K562 (cell line): ENCODE measurements around the gene APOBEC3G.

Source experiments
- BCL6 ChIP-seq: fragments of 250-450 bp; sonication (Bioruptor Pico); IDR thresholded peaks from 2 replicates; pipeline ENCODE4 v1.4.0; 2020
- MAFK ChIP-seq: IDR thresholded peaks from 2 replicates; pipeline ENCODE4 v1.6.1; 2011; ENCODE audit warnings: low read length, improper control_type of control experiment
- POLR2A ChIP-seq: fragments of 450-650 bp; conservative IDR thresholded peaks from 2 replicates; pipeline ENCODE4 v1.6.1; 2016
- RAD21 ChIP-seq, 2 experiments: fragments of 250-450 bp in 1 of 2; fragments of 450-650 bp in 1 of 2; sonication (Bioruptor Pico) in 1 of 2; formaldehyde crosslinking in 1 of 2; IDR thresholded peaks in 1 of 2; conservative IDR thresholded peaks in 1 of 2; 2 replicates each; pipeline versions ENCODE4 v1.4.0 to v1.8.0; 2020 to 2022; ENCODE audit warnings: mild to moderate bottlenecking in 2 of 2, moderate library complexity in 1 of 2
- ZNF12 ChIP-seq: sonication (generic); formaldehyde crosslinking; IDR thresholded peaks from 2 replicates; pipeline ENCODE4 v1.4.0; 2020; ENCODE audit warnings: mild to moderate bottlenecking, missing genetic modification reagents
- ZNF507 ChIP-seq: conservative IDR thresholded peaks from 2 replicates; pipeline ENCODE4 v1.6.1; 2017; ENCODE audit warnings: missing genetic modification characterization, missing compliant biosample characterization
- TF ChIP-seq, protein P1 (sequence below): fragments of 250-450 bp; sonication (Bioruptor Pico); IDR thresholded peaks from 2 replicates; pipeline ENCODE4 v1.4.0; 2020; ENCODE audit warnings: mild to moderate bottlenecking
- TF ChIP-seq, protein P2 (sequence below), 3 experiments: IDR thresholded peaks in 2 of 3; conservative IDR thresholded peaks in 1 of 3; 2 replicates each; pipeline ENCODE4 v1.5.1; 2011 to 2012; ENCODE audit warnings: low read length in 3 of 3, mild to moderate bottlenecking in 3 of 3, control low read depth in 2 of 3, improper control_type of control experiment in 1 of 3, inconsistent platforms in 1 of 3, low read depth in 1 of 3, mixed read lengths in 1 of 3, moderate library complexity in 1 of 3; ENCODE audit not compliant: insufficient read depth in 2 of 3

DNA sequence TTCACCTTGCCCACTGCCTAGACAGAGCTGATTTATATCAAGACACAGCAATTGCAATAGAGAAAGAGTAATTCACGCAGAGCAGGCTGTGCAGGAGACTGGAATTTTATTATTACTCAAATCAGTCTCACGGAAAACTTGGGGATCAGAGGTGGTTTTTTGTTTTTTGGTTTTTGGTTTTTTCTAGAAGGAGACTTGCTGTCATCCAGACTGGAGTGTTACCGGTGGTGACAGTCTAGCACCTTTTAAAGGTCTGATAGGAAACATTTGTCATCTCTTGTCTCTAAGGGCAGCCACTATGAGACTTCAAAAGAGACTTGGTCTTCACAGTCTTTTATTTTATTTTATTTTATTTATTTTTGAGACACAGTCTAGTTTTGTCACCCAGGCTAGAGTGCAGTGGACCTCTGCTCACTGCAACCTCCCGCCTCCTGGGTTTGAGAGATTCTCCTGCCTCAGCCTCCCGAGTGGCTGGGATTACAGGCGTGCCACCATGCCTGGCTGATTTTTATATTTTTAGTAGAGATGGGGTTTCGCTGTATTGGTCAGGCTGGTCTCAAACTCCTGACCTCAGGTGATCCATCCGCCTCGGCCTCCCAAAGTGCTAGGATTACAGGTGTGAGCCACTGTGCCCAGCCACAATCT, 39.0 kb downstream of the APOBEC3G start:
- TF ChIP-seq ZNF507 (tag), result no peak
- TF ChIP-seq, protein P1, sequence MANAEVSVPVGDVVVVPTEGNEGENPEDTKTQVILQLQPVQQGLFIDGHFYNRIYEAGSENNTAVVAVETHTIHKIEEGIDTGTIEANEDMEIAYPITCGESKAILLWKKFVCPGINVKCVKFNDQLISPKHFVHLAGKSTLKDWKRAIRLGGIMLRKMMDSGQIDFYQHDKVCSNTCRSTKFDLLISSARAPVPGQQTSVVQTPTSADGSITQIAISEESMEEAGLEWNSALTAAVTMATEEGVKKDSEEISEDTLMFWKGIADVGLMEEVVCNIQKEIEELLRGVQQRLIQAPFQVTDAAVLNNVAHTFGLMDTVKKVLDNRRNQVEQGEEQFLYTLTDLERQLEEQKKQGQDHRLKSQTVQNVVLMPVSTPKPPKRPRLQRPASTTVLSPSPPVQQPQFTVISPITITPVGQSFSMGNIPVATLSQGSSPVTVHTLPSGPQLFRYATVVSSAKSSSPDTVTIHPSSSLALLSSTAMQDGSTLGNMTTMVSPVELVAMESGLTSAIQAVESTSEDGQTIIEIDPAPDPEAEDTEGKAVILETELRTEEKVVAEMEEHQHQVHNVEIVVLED (CRISPR knock-in tag), result no peak
- TF ChIP-seq, protein P2, sequence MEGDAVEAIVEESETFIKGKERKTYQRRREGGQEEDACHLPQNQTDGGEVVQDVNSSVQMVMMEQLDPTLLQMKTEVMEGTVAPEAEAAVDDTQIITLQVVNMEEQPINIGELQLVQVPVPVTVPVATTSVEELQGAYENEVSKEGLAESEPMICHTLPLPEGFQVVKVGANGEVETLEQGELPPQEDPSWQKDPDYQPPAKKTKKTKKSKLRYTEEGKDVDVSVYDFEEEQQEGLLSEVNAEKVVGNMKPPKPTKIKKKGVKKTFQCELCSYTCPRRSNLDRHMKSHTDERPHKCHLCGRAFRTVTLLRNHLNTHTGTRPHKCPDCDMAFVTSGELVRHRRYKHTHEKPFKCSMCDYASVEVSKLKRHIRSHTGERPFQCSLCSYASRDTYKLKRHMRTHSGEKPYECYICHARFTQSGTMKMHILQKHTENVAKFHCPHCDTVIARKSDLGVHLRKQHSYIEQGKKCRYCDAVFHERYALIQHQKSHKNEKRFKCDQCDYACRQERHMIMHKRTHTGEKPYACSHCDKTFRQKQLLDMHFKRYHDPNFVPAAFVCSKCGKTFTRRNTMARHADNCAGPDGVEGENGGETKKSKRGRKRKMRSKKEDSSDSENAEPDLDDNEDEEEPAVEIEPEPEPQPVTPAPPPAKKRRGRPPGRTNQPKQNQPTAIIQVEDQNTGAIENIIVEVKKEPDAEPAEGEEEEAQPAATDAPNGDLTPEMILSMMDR (IDR thresholded peaks at IDR 0.05 in 2 of 3, conservative IDR thresholded peaks at IDR 0.05 in 1 of 3; ENCODE audit: insufficient read depth in 2 of 3, low read depth in 1 of 3, low read length in 3 of 3), result no peak
- TF ChIP-seq BCL6 (CRISPR knock-in tag), result no peak
- TF ChIP-seq POLR2A, result no peak
- TF ChIP-seq RAD21 (CRISPR knock-in tag; conservative IDR thresholded peaks at IDR 0.05 in 1 of 2, IDR thresholded peaks at IDR 0.05 in 1 of 2), result no peak
- TF ChIP-seq ZNF12 (CRISPR knock-in tag), result no peak
- no peak for TF ChIP-seq MAFK
